ENCODE measurements around the gene KLHL3. TPM values are rescaled to one million over a fixed set of nuclear protein-coding genes. Genes with fewer than 3 reads are reported as not detected.

KLHL3 gene
- total RNA-seq, 4 donors from 2014 or later: 22.5 to 35.7 (median 27.5) TPM

DNA sequence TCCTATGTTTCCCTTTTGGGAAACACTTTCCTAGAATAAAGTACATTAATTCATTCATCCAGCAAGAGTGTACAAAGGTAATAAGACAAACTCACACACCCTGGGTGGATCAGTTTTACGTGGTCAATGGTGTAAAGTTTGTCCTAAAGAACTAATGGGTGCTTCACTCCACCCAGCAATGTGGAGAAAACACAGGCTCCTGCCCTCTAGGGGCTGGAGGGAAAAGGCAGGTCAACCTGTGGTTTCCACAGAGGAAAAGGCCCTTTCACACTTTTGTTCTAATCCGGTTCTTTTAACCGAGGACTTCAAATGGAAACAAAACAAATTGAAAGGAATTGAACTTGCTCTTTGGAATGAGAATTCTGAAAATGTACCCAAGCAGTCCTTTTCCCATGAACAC, 155.9 kb downstream of the KLHL3 start:
- Histone ChIP-seq H3K4me3 (no peak overlapping the region), H3K27ac (no peak overlapping the region), H3K4me1 (no peaks in the 10 kb centered on the region), H3K36me3 (no peaks in the 10 kb centered on the region), H3K27me3 (no peaks in the 10 kb centered on the region), H3K9me3 (peaks cover 0 to 3% (median 0%) of the 10 kb centered on the region in 4 donors)
- 46 to 54% methylated on average over 3 of the region's 3 CpGs for WGBS, 2 donors
- TF ChIP-seq CTCF (IDR thresholded peaks at IDR 0.05) (no peak), EP300 (IDR thresholded peaks at IDR 0.05) (no peak), POLR2A (IDR thresholded peaks at IDR 0.05) (no peak)
- no peak for DNase-seq (ENCODE audit: low spot score in 2 of 2)

DNA sequence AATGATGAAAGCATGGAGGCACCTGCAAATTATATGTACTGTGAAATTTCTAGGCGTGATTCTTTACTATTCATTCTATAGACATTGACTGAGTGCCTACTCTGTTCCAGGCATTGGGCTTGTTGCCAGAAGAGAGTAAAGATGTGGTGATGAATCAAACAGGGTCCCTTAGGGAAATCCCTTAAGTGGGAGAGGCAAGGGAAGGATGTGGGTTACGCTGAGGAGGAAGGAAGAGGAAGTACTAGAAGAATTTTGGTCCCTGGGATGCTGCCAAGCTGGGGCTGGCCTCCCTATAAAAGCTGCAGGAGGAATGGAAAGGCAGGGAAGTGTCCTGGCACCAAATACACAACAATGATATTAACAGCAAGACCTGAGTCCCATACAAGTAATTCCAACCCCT, 160.0 kb downstream of the KLHL3 start:
- no peak for DNase-seq (ENCODE audit: low spot score in 2 of 2)
- no peaks in the 10 kb centered on the region for H3K4me1 ChIP-seq
- TF ChIP-seq EP300 (IDR thresholded peaks at IDR 0.05): no peak
- no peak for TF ChIP-seq CTCF (IDR thresholded peaks at IDR 0.05)
- TF ChIP-seq POLR2A (IDR thresholded peaks at IDR 0.05): no peak
- no peaks in the 10 kb centered on the region for H3K27me3 ChIP-seq
- H3K4me3 ChIP-seq: no peak overlapping the region
- WGBS, 2 donors: 22 to 32% methylated on average over 2 of the region's 2 CpGs
- H3K36me3 ChIP-seq: no peaks in the 10 kb centered on the region
- H3K9me3 ChIP-seq: no peaks in the 10 kb centered on the region
- H3K27ac ChIP-seq: no peak overlapping the region

GRCh38 chr5:137575211-137575610, 160.7 kb downstream of the KLHL3 start:
- no peak for TF ChIP-seq EP300 (IDR thresholded peaks at IDR 0.05)
- H3K36me3 ChIP-seq: no peaks in the 10 kb centered on the region
- no peak overlapping the region for H3K27ac ChIP-seq
- no peaks in the 10 kb centered on the region for H3K4me1 ChIP-seq
- H3K27me3 ChIP-seq: no peaks in the 10 kb centered on the region
- H3K9me3 ChIP-seq: no peaks in the 10 kb centered on the region
- no peak overlapping the region for H3K4me3 ChIP-seq
- DNase-seq (ENCODE audit: low spot score in 2 of 2): no peak
- WGBS, 2 donors: 69% methylated on average over 3 of the region's 3 CpGs

GRCh38 chr5:137573376-137573775, 162.5 kb downstream of the KLHL3 start:
- no peak for TF ChIP-seq POLR2A (IDR thresholded peaks at IDR 0.05)
- no peak for TF ChIP-seq EP300 (IDR thresholded peaks at IDR 0.05)
- no peak for TF ChIP-seq CTCF (IDR thresholded peaks at IDR 0.05)
- Histone ChIP-seq H3K27ac (no peak overlapping the region), H3K4me3 (no peak overlapping the region), H3K4me1 (no peaks in the 10 kb centered on the region), H3K9me3 (no peaks in the 10 kb centered on the region), H3K36me3 (no peaks in the 10 kb centered on the region), H3K27me3 (no peaks in the 10 kb centered on the region)
- no peak for DNase-seq (ENCODE audit: low spot score in 2 of 2)
- WGBS, 2 donors: 74 to 100% methylated on average over 2 of the region's 2 CpGs

- no peaks in the 10 kb centered on the region for H3K27me3 ChIP-seq
- TF ChIP-seq POLR2A (IDR thresholded peaks at IDR 0.05): no peak
- TF ChIP-seq CTCF (IDR thresholded peaks at IDR 0.05): no peak
- no peak for TF ChIP-seq EP300 (IDR thresholded peaks at IDR 0.05)
- whole genome bisulfite sequencing, 2 donors: 74 to 82% methylated on average over 5 of the region's 5 CpGs
- no peaks in the 10 kb centered on the region for H3K4me1 ChIP-seq
- no peak overlapping the region for H3K4me3 ChIP-seq
- no peaks in the 10 kb centered on the region for H3K36me3 ChIP-seq
- no peaks in the 10 kb centered on the region for H3K9me3 ChIP-seq
- DNase-seq (ENCODE audit: low spot score in 2 of 2): no peak
- no peak overlapping the region for H3K27ac ChIP-seq
Measured at GRCh38 chr5:137572042-137572695, 163.7 kb downstream of the KLHL3 start.
